Liver (tissue), 9 donors: ENCODE data around the gene IGF1R. TPM values are rescaled to one million over a fixed set of nuclear protein-coding genes. Genes with fewer than 3 reads are reported as not detected.

Source experiments
- DNase-seq: peaks from one replicate; pipeline ENCODE4 v3.0.0-alpha.2; 2017; ENCODE audit warnings: low spot score
- H3K27ac ChIP-seq, 2 donors: one replicate each; pipeline ENCODE4 v1.7.0; 2013; ENCODE audit warnings: inconsistent platforms in 2 of 2, low read length in 2 of 2, control low read depth in 1 of 2, low read depth in 1 of 2, mild to moderate bottlenecking in 1 of 2
- H3K27me3 ChIP-seq, 4 donors: one replicate each; pipeline versions ENCODE4 v1.6.1 to v1.7.0; 2013; ENCODE audit warnings: low read length in 3 of 4, inconsistent platforms in 1 of 4, mild to moderate bottlenecking in 1 of 4, moderate library complexity in 1 of 4; ENCODE audit not compliant: control insufficient read depth in 4 of 4, insufficient read depth in 4 of 4
- H3K36me3 ChIP-seq, 4 donors: one replicate each; pipeline versions ENCODE4 v1.6.1 to v1.7.0; 2013; ENCODE audit warnings: low read length in 3 of 4, mild to moderate bottlenecking in 3 of 4, low read depth in 1 of 4, moderate library complexity in 1 of 4; ENCODE audit not compliant: control insufficient read depth in 4 of 4, insufficient read depth in 3 of 4
- H3K4me1 ChIP-seq, 4 donors: one replicate each; pipeline versions ENCODE4 v1.6.1 to v1.7.0; 2013; ENCODE audit warnings: low read length in 3 of 4, mild to moderate bottlenecking in 3 of 4, moderate library complexity in 1 of 4; ENCODE audit not compliant: control insufficient read depth in 4 of 4, insufficient read depth in 4 of 4
- H3K4me3 ChIP-seq, 3 donors: one replicate each; pipeline versions ENCODE4 v1.6.1 to v1.7.0; 2013; ENCODE audit warnings: low read length in 3 of 3, control low read depth in 1 of 3, low read depth in 1 of 3, mild to moderate bottlenecking in 1 of 3
- H3K9ac ChIP-seq, 2 donors: one replicate each; pipeline ENCODE4 v1.7.0; 2013; ENCODE audit warnings: low read length in 2 of 2, mild to moderate bottlenecking in 2 of 2, moderate library complexity in 2 of 2, control low read depth in 1 of 2, low read depth in 1 of 2
- H3K9me3 ChIP-seq, 4 donors: one replicate each; pipeline versions ENCODE4 v1.6.1 to v1.7.0; 2013; ENCODE audit warnings: low read length in 3 of 4; ENCODE audit not compliant: control insufficient read depth in 4 of 4
- EGR1 ChIP-seq, 2 donors: IDR thresholded peaks; 2 replicates each; pipeline ENCODE4 v1.6.1; 2016 to 2018; ENCODE audit warnings: antibody characterized with exemption in 2 of 2, low read depth in 2 of 2
- FOXA1 ChIP-seq: IDR thresholded peaks from 2 replicates; pipeline ENCODE4 v1.6.1; 2016; ENCODE audit warnings: antibody characterized with exemption
- FOXA2 ChIP-seq: IDR thresholded peaks from 2 replicates; pipeline ENCODE4 v1.6.1; 2016; ENCODE audit warnings: antibody characterized with exemption
- GABPA ChIP-seq, 2 donors: IDR thresholded peaks in 1 of 2; conservative IDR thresholded peaks in 1 of 2; 2 replicates each; pipeline ENCODE4 v1.6.1; 2016; ENCODE audit warnings: antibody characterized with exemption in 2 of 2, mild to moderate bottlenecking in 1 of 2, moderate library complexity in 1 of 2
- HNF4A ChIP-seq, 2 donors: conservative IDR thresholded peaks; 2 replicates each; pipeline ENCODE4 v1.6.1; 2016; ENCODE audit warnings: antibody characterized with exemption in 2 of 2, mild to moderate bottlenecking in 2 of 2
- HNF4G ChIP-seq: IDR thresholded peaks from 2 replicates; pipeline ENCODE4 v1.6.1; 2016; ENCODE audit warnings: antibody characterized with exemption
- JUND ChIP-seq, 2 donors: IDR thresholded peaks; 2 replicates each; pipeline ENCODE4 v1.6.1; 2016; ENCODE audit warnings: antibody characterized with exemption in 2 of 2
- NR2F2 ChIP-seq: IDR thresholded peaks from 2 replicates; pipeline ENCODE4 v1.6.1; 2016; ENCODE audit warnings: antibody characterized with exemption
- RAD21 ChIP-seq, 2 donors: IDR thresholded peaks; 2 replicates each; pipeline ENCODE4 v1.6.1; 2016; ENCODE audit warnings: antibody characterized with exemption in 2 of 2, mild to moderate bottlenecking in 2 of 2
- RXRA ChIP-seq, 2 donors: IDR thresholded peaks; 2 replicates each; pipeline ENCODE4 v1.6.1; 2017 to 2018; ENCODE audit warnings: antibody characterized with exemption in 2 of 2, mild to moderate bottlenecking in 1 of 2
- SP1 ChIP-seq: IDR thresholded peaks from 2 replicates; pipeline ENCODE4 v1.6.1; 2018; ENCODE audit warnings: antibody characterized with exemption, mild to moderate bottlenecking
- TAF1 ChIP-seq: conservative IDR thresholded peaks from 2 replicates; pipeline ENCODE4 v1.6.1; 2016; ENCODE audit warnings: antibody characterized with exemption, mild to moderate bottlenecking
- YY1 ChIP-seq: IDR thresholded peaks from 2 replicates; pipeline ENCODE4 v1.6.1; 2016; ENCODE audit warnings: antibody characterized with exemption, mild to moderate bottlenecking
- WGBS: extraction: QIAGEN DNeasy Blood & Tissue Kit; methylation state at CpG from one replicate; pipeline ENCODE4 v1.1.7; 2013; 5-methylcytosine and 5-hydroxymethylcytosine counted together
- polyA plus RNA-seq, 2 donors: library from polyadenylated mRNA; stranded (reverse) in 1 of 2; unstranded in 1 of 2; fragments of 200-250 nt in 1 of 2; fragments of >200 nt in 1 of 2; fragmentation: Nextera tagmentation in 1 of 2; extraction: Ambion mirVana in 1 of 2; gene quantifications; one replicate each; pipeline versions ENCODE4 v1.2.1 to v1.2.3, GENCODE V29; 2013 to 2015
- total RNA-seq, 2 donors: library from RNA; depleted of rRNA; stranded (reverse); fragments of >200 nt; gene quantifications; one replicate each; pipeline ENCODE4 v1.2.3, GENCODE V29; 2014
- TF ChIP-seq, protein P1 (sequence below): IDR thresholded peaks from 2 replicates; pipeline ENCODE4 v1.6.1; 2016; ENCODE audit warnings: antibody characterized with exemption, mild to moderate bottlenecking
- TF ChIP-seq, protein P2 (sequence below): IDR thresholded peaks from 2 replicates; pipeline ENCODE4 v1.6.1; 2016; ENCODE audit warnings: antibody characterized with exemption
- TF ChIP-seq, protein P3 (sequence below): fragments of 150-350 bp; IDR thresholded peaks from 2 replicates; pipeline ENCODE4 v1.5.1; 2017; ENCODE audit warnings: improper control_type of control experiment, low read depth, low read length; ENCODE audit not compliant: missing input control
- TF ChIP-seq, protein P4 (sequence below): IDR thresholded peaks from 2 replicates; pipeline ENCODE4 v1.6.1; 2016; ENCODE audit warnings: antibody characterized with exemption
- donor health status: healthy.
- donor health status: healthy.
- donor health status: healthy.
- donor health status: healthy.
- donor health status: healthy.

Gene IGF1R
- total and polyA plus RNA-seq, 4 donors: 0.69 to 10.3 (median 3.2) TPM

GRCh38 chr15:98954411-98954810 is 306.1 kb downstream of the IGF1R start:
- H3K9ac ChIP-seq: no peak overlapping the region
- TF ChIP-seq HNF4A (conservative IDR thresholded peaks at IDR 0.05): no peak
- TF ChIP-seq, protein P1, sequence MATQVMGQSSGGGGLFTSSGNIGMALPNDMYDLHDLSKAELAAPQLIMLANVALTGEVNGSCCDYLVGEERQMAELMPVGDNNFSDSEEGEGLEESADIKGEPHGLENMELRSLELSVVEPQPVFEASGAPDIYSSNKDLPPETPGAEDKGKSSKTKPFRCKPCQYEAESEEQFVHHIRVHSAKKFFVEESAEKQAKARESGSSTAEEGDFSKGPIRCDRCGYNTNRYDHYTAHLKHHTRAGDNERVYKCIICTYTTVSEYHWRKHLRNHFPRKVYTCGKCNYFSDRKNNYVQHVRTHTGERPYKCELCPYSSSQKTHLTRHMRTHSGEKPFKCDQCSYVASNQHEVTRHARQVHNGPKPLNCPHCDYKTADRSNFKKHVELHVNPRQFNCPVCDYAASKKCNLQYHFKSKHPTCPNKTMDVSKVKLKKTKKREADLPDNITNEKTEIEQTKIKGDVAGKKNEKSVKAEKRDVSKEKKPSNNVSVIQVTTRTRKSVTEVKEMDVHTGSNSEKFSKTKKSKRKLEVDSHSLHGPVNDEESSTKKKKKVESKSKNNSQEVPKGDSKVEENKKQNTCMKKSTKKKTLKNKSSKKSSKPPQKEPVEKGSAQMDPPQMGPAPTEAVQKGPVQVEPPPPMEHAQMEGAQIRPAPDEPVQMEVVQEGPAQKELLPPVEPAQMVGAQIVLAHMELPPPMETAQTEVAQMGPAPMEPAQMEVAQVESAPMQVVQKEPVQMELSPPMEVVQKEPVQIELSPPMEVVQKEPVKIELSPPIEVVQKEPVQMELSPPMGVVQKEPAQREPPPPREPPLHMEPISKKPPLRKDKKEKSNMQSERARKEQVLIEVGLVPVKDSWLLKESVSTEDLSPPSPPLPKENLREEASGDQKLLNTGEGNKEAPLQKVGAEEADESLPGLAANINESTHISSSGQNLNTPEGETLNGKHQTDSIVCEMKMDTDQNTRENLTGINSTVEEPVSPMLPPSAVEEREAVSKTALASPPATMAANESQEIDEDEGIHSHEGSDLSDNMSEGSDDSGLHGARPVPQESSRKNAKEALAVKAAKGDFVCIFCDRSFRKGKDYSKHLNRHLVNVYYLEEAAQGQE: no peak
- TF ChIP-seq EGR1 (IDR thresholded peaks at IDR 0.05; ENCODE audit: low read depth in 2 of 2): no peak
- TF ChIP-seq, protein P2, sequence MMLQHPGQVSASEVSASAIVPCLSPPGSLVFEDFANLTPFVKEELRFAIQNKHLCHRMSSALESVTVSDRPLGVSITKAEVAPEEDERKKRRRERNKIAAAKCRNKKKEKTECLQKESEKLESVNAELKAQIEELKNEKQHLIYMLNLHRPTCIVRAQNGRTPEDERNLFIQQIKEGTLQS: no peak
- no peak for TF ChIP-seq NR2F2
- no peak for TF ChIP-seq HNF4G
- TF ChIP-seq TAF1: no peak
- no peaks in the 10 kb centered on the region for H3K36me3 ChIP-seq
- H3K9me3 ChIP-seq: no peaks in the 10 kb centered on the region
- 53% methylated on average over 5 of the region's 5 CpGs for WGBS
- no peaks in the 10 kb centered on the region for H3K27me3 ChIP-seq
- no peak overlapping the region for H3K4me3 ChIP-seq
- peak overlapping the region in 1 of 2 donors; percentile 6 for H3K27ac ChIP-seq
- DNase-seq: no peak
- H3K4me1 ChIP-seq: peaks cover 10 to 33% (median 24%) of the 10 kb centered on the region in 4 donors

DNA sequence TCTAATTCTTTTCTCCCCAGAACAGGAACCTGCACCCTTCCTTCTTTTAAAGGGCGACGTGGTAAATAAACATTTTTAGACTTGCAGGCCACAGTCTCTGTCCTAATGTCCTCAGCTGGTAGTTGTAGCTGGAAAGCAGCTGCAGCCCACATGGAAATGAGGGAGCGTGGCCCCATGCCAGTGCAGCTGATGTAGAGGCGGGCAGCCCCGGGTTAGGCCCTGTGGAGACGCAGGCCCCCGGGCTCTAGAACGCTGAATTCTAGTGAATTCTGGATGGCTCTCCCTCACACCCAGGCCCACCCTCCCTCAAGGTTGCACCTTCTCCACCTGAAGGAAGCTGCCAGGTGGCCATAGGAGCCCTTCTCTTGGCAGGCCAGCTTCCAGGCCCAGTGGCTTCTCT is 307.0 kb downstream of the IGF1R start:
- DNase-seq: no peak
- H3K4me3 ChIP-seq: no peak overlapping the region
- H3K27ac ChIP-seq: no peak overlapping the region
- no peaks in the 10 kb centered on the region for H3K27me3 ChIP-seq
- H3K9me3 ChIP-seq: no peaks in the 10 kb centered on the region
- 92% methylated on average over 8 of the region's 8 CpGs for WGBS
- TF ChIP-seq TAF1: no peak
- TF ChIP-seq, protein P3, sequence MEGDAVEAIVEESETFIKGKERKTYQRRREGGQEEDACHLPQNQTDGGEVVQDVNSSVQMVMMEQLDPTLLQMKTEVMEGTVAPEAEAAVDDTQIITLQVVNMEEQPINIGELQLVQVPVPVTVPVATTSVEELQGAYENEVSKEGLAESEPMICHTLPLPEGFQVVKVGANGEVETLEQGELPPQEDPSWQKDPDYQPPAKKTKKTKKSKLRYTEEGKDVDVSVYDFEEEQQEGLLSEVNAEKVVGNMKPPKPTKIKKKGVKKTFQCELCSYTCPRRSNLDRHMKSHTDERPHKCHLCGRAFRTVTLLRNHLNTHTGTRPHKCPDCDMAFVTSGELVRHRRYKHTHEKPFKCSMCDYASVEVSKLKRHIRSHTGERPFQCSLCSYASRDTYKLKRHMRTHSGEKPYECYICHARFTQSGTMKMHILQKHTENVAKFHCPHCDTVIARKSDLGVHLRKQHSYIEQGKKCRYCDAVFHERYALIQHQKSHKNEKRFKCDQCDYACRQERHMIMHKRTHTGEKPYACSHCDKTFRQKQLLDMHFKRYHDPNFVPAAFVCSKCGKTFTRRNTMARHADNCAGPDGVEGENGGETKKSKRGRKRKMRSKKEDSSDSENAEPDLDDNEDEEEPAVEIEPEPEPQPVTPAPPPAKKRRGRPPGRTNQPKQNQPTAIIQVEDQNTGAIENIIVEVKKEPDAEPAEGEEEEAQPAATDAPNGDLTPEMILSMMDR: no peak
- TF ChIP-seq FOXA1: no peak
- TF ChIP-seq HNF4A (conservative IDR thresholded peaks at IDR 0.05): no peak
- TF ChIP-seq RXRA (IDR thresholded peaks at IDR 0.05): no peak
- TF ChIP-seq HNF4G: no peak
- no peak for TF ChIP-seq NR2F2
- TF ChIP-seq GABPA (IDR thresholded peaks at IDR 0.05 in 1 of 2, conservative IDR thresholded peaks at IDR 0.05 in 1 of 2): no peak
- no peak for TF ChIP-seq SP1
- TF ChIP-seq, protein P4, sequence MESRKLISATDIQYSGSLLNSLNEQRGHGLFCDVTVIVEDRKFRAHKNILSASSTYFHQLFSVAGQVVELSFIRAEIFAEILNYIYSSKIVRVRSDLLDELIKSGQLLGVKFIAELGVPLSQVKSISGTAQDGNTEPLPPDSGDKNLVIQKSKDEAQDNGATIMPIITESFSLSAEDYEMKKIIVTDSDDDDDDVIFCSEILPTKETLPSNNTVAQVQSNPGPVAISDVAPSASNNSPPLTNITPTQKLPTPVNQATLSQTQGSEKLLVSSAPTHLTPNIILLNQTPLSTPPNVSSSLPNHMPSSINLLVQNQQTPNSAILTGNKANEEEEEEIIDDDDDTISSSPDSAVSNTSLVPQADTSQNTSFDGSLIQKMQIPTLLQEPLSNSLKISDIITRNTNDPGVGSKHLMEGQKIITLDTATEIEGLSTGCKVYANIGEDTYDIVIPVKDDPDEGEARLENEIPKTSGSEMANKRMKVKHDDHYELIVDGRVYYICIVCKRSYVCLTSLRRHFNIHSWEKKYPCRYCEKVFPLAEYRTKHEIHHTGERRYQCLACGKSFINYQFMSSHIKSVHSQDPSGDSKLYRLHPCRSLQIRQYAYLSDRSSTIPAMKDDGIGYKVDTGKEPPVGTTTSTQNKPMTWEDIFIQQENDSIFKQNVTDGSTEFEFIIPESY: no peak
- TF ChIP-seq, protein P2: no peak
- no peak for TF ChIP-seq FOXA2
- TF ChIP-seq YY1: no peak
- TF ChIP-seq RAD21 (IDR thresholded peaks at IDR 0.05): no peak
- TF ChIP-seq, protein P1: no peak
- TF ChIP-seq EGR1 (IDR thresholded peaks at IDR 0.05; ENCODE audit: low read depth in 2 of 2): no peak
- TF ChIP-seq JUND (IDR thresholded peaks at IDR 0.05): no peak
- no peaks in the 10 kb centered on the region for H3K36me3 ChIP-seq
- H3K9ac ChIP-seq: no peak overlapping the region
- peaks cover 10 to 33% (median 24%) of the 10 kb centered on the region in 4 donors for H3K4me1 ChIP-seq
